Measurements from ENCODE around the gene INSM2.

INSM2 gene

DNA sequence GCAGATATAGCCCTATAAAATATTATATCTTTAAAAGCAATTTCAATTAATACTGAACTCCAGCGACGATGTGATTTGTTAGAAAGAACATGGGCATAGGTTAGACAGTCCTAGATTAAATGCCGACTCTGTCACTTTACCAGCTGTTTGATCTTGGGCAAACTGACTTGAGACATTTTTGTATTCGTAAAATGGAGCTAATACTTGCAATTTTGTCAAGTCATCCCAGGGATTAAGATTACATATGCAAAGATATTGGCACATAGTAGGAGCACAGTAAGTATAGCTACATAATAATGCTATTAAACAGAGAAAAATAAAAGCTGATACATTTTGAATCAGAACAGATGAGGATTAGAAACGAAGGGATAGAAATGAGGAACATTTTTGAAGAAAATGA is 9.0 kb downstream of the INSM2 start:
- DNase-seq (ENCODE audit: low spot score), result no peak
- no peak for TF ChIP-seq CTCF (IDR thresholded peaks at IDR 0.05; ENCODE audit: extremely low read depth, missing control alignments)

DNA sequence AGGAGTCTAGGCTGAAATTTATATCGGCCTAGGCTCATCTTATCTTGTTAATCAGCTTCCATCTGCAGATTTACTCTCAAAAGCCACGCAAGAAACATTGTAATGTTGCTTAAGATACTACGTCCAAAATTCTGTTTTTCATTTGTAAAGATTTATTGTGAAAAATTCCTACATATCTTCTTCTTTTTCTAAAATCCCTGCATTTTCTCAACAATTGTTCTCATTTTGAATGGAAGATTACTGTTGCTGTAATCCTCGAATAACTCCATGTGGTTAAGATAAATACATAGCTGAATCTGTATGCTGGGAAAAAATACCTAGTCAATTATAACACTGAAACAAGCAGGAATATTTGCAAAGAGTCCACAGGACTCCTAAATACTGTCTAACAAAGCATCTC is 15.6 kb downstream of the INSM2 start:
- DNase-seq (ENCODE audit: low spot score), result no peak
- no peak for TF ChIP-seq CTCF (IDR thresholded peaks at IDR 0.05; ENCODE audit: extremely low read depth, missing control alignments)

DNA sequence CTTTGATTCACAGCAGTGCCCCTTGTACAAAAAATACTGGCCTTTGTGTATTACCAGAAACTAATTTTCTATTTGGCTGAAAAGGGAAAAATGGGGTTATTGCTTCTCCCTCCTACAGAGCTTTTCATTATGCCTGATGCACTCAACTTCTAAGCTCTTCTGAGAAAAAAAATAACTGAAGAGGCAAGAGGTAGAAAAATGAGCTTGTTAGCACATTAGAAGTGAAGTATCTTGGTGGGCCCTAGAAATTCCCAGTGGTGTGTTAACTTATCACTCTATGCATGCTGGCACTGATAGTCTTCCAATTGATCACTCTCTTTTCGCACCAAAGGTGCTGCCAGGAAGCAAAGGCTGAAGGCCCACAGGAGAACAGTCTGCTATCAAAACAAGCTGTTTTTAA is 17.1 kb downstream of the INSM2 start:
- no peak for DNase-seq (ENCODE audit: low spot score)
- no peak for TF ChIP-seq CTCF (IDR thresholded peaks at IDR 0.05; ENCODE audit: extremely low read depth, missing control alignments)

DNA sequence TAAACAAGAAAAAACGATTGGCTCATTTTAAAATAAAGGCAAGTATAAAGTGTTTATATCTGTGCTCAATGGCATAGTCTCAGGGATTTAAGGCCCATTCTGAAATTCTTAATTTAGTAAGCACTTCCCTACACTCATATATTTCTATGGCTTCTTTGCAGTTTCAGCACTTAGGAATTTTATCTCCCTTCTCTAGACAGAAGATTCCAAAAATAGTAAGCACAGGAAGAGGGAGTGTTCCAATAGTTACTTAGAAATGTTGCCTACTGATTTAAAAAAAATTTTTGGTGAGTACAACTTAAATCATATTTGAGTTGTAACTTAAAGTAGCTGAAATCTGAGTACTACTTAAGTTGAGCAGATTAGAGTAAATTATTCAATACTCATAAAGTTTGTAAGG is 19.8 kb downstream of the INSM2 start:
- DNase-seq (ENCODE audit: low spot score), result no peak
- TF ChIP-seq CTCF (IDR thresholded peaks at IDR 0.05; ENCODE audit: extremely low read depth, missing control alignments), result no peak

GRCh38 chr14:35556548-35556947 is 22.6 kb downstream of the INSM2 start:
- TF ChIP-seq CTCF (IDR thresholded peaks at IDR 0.05; ENCODE audit: extremely low read depth, missing control alignments), result no peak
- no peak for DNase-seq (ENCODE audit: low spot score)

GRCh38 chr14:35557221-35557747 is 23.3 kb downstream of the INSM2 start:
- DNase-seq (ENCODE audit: low spot score), result no peak
- no peak for TF ChIP-seq CTCF (IDR thresholded peaks at IDR 0.05; ENCODE audit: extremely low read depth, missing control alignments)

- no peak for DNase-seq (ENCODE audit: low spot score)
- no peak for TF ChIP-seq CTCF (IDR thresholded peaks at IDR 0.05; ENCODE audit: extremely low read depth, missing control alignments)
Observed at GRCh38 chr14:35558680-35559079, 24.7 kb downstream of the INSM2 start.

Data from GM20000 (cell line).